K562 (cell line): ENCODE results near the gene DDHD1. TPM values are rescaled to one million over a fixed set of nuclear protein-coding genes. Genes with fewer than 3 reads are reported as not detected.

Experiments
- ATAC-seq: fragments of 200-7000 bp; cut with Tn5 transposase; 3 replicates; pipeline ENCODE4 v1.9.1; 2020; ENCODE audit warnings: moderate library complexity
- BruUV-seq: library from RNA; stranded (reverse); fragments of 400-500 nt; replicated peaks from 2 replicates; lab custom pipeline; 2021; lab: Mats Ljungman, UMichigan
- CTCF ChIA-PET: fragments of 300-600 bp; formaldehyde crosslinking; extraction: SDS; loops from one replicate; lab custom pipeline; 2021; ENCODE audit warnings: low intra/inter-chr PET ratio; lab: Yijun Ruan, JAX
- POLR2A ChIA-PET: fragments of 300-600, 350-650 bp; sonication (Branson Sonifier 250); formaldehyde crosslinking; extraction: SDS; loops from one replicate; lab custom pipeline; 2021; ENCODE audit warnings: antibody characterized with exemption, inconsistent platforms; lab: Yijun Ruan, JAX
- DNase-seq, 4 experiments: peaks; one replicate each; pipeline versions ENCODE4 v3.0.0 to v3.0.0-alpha.2; 2011 to 2018; ENCODE audit warnings: low spot score in 3 of 4, mixed read lengths in 3 of 4; ENCODE audit errors: extremely low read depth in 1 of 4
- FAIRE-seq: peaks from 2 replicates; lab custom pipeline; 2011; peaks lifted over from hg19 to GRCh38; lab: Jason Lieb, UNC
- H2AFZ ChIP-seq: 2 replicates; pipeline ENCODE4 v1.6.0; 2011; ENCODE audit warnings: low read depth, low read length, control low read depth, inconsistent platforms
- H3K27ac ChIP-seq: fragments of 200-600 bp; 3 replicates; pipeline ENCODE4 v1.8.0; 2011; ENCODE audit warnings: low read depth, mild to moderate bottlenecking, control low read depth, inconsistent platforms, low read length, moderate library complexity, mixed read lengths; ENCODE audit errors: extremely low read depth
- H3K27me3 ChIP-seq, 2 experiments: fragments of 300-600 bp in 1 of 2; 2 replicates in 1 of 2; 3 replicates in 1 of 2; pipeline versions ENCODE4 v1.6.0 to v1.8.0; 2011; ENCODE audit warnings: inconsistent platforms in 2 of 2, low read length in 2 of 2, mild to moderate bottlenecking in 1 of 2, mixed read lengths in 1 of 2, moderate library complexity in 1 of 2; ENCODE audit not compliant: control insufficient read depth in 2 of 2, insufficient read depth in 2 of 2
- H3K36me3 ChIP-seq: fragments of 300-600 bp; 3 replicates; pipeline ENCODE4 v1.8.0; 2011; ENCODE audit warnings: mild to moderate bottlenecking, low read length, inconsistent platforms; ENCODE audit not compliant: control insufficient read depth, insufficient read depth
- H3K4me1 ChIP-seq, 2 experiments: fragments of 200-600 bp in 1 of 2; replicated peaks in 1 of 2; 2 replicates in 1 of 2; 3 replicates in 1 of 2; pipeline versions ENCODE4 v1.5.1 to v1.8.0; 2011; ENCODE audit warnings: inconsistent platforms in 2 of 2, low read length in 2 of 2, mild to moderate bottlenecking in 1 of 2, mixed read lengths in 1 of 2, moderate library complexity in 1 of 2; ENCODE audit not compliant: control insufficient read depth in 2 of 2, insufficient read depth in 2 of 2
- H3K4me2 ChIP-seq: 2 replicates; pipeline ENCODE4 v1.6.1; 2011; ENCODE audit warnings: low read length, control low read depth, inconsistent platforms, mixed read lengths; ENCODE audit not compliant: insufficient read depth
- H3K4me3 ChIP-seq: fragments of 200-600 bp; sonication (generic), shearing (Covaris generic); 2 replicates; pipeline ENCODE4 v1.5.1; 2016; ENCODE audit warnings: control low read depth, inconsistent platforms
- H3K79me2 ChIP-seq: fragments of 200-600 bp; 3 replicates; pipeline ENCODE4 v1.8.0; 2011; ENCODE audit warnings: low read length, inconsistent platforms; ENCODE audit not compliant: control insufficient read depth, insufficient read depth
- H3K9ac ChIP-seq, 2 experiments: 2 replicates each; pipeline versions ENCODE4 v1.6.0 to v1.6.1; 2011; ENCODE audit warnings: low read depth in 2 of 2, low read length in 2 of 2, control low read depth in 1 of 2, inconsistent platforms in 1 of 2, mild to moderate bottlenecking in 1 of 2, mixed read lengths in 1 of 2; ENCODE audit not compliant: insufficient read depth in 1 of 2
- H3K9me1 ChIP-seq: one replicate; pipeline ENCODE4 v1.6.0; 2011; ENCODE audit warnings: inconsistent platforms, mild to moderate bottlenecking, low read length, moderate library complexity; ENCODE audit not compliant: control insufficient read depth, insufficient read depth
- H3K9me3 ChIP-seq: replicated peaks from 2 replicates; pipeline ENCODE4 v1.5.1; 2011; ENCODE audit warnings: low read depth, low read length, inconsistent platforms; ENCODE audit not compliant: control insufficient read depth, insufficient read depth
- H4K20me1 ChIP-seq: replicated peaks from 2 replicates; pipeline ENCODE4 v1.6.1; 2011; ENCODE audit warnings: low read length, inconsistent platforms, mixed read lengths; ENCODE audit not compliant: control insufficient read depth, insufficient read depth
- BRD9 ChIP-seq: fragments of 450-650 bp; IDR thresholded peaks from 2 replicates; pipeline ENCODE4 v1.6.1; 2018; ENCODE audit warnings: low read depth; ENCODE audit not compliant: partially characterized antibody
- ELK3 ChIP-seq: fragments of 450-650 bp; formaldehyde crosslinking; IDR thresholded peaks from 2 replicates; pipeline ENCODE4 v1.4.0; 2020; ENCODE audit warnings: mild to moderate bottlenecking
- ETS2 ChIP-seq: IDR thresholded peaks from 2 replicates; pipeline ENCODE4 v1.6.1; 2016; ENCODE audit warnings: borderline replicate concordance, missing genetic modification characterization, mild to moderate bottlenecking, moderate library complexity, missing compliant biosample characterization; ENCODE audit not compliant: poor library complexity, severe bottlenecking
- IRF2 ChIP-seq: sonication (generic); formaldehyde crosslinking; IDR thresholded peaks from 2 replicates; pipeline ENCODE4 v1.8.1; 2022; ENCODE audit warnings: mild to moderate bottlenecking, missing genetic modification reagents
- NFIC ChIP-seq: fragments of 450-650 bp; IDR thresholded peaks from 2 replicates; pipeline ENCODE4 v1.6.1; 2017; ENCODE audit warnings: mild to moderate bottlenecking, inconsistent platforms
- PCBP2 ChIP-seq: fragments of 200-400 bp; formaldehyde crosslinking; IDR thresholded peaks from 2 replicates; pipeline ENCODE4 v1.6.1; 2018; ENCODE audit warnings: low read length, low read depth, mild to moderate bottlenecking, moderate library complexity; ENCODE audit not compliant: poor library complexity, severe bottlenecking
- POLR2G ChIP-seq: fragments of 200-400 bp; formaldehyde crosslinking; IDR thresholded peaks from 2 replicates; pipeline ENCODE4 v1.6.1; 2017; ENCODE audit warnings: low read depth, mild to moderate bottlenecking, antibody characterized with exemption, low read length, moderate library complexity
- TAF9B ChIP-seq: fragments of 450-650 bp; IDR thresholded peaks from 2 replicates; pipeline ENCODE4 v1.6.1; 2018; ENCODE audit warnings: mild to moderate bottlenecking; ENCODE audit not compliant: partially characterized antibody
- ZBTB8A ChIP-seq: fragments of 450-650 bp; IDR thresholded peaks from 2 replicates; pipeline ENCODE4 v1.6.1; 2018; ENCODE audit warnings: mild to moderate bottlenecking, moderate library complexity; ENCODE audit not compliant: partially characterized antibody
- ZNF184 ChIP-seq: sonication (generic); formaldehyde crosslinking; IDR thresholded peaks from 2 replicates; pipeline ENCODE4 v1.5.0; 2020; ENCODE audit warnings: missing genetic modification reagents
- ZNF282 ChIP-seq: sonication (generic); formaldehyde crosslinking; IDR thresholded peaks from 2 replicates; pipeline ENCODE4 v1.8.1; 2023; ENCODE audit warnings: missing genetic modification reagents
- ZNF316 ChIP-seq: fragments of 450-650 bp; IDR thresholded peaks from 2 replicates; pipeline ENCODE4 v1.6.1; 2016
- ZNF586 ChIP-seq: fragments of 450-650 bp; formaldehyde crosslinking; conservative IDR thresholded peaks from 2 replicates; pipeline ENCODE4 v1.4.0; 2020; ENCODE audit warnings: mild to moderate bottlenecking, moderate library complexity
- WGBS: fragments of 100-300 bp; shearing (Covaris generic); methylation state at CpG from one replicate; pipeline ENCODE4 v1.1.6; 2016; ENCODE audit warnings: low coverage, mixed read lengths; ENCODE audit not compliant: insufficient coverage; ENCODE audit errors: missing lambda C conversion rate; 5-methylcytosine and 5-hydroxymethylcytosine counted together
- in situ Hi-C: fragments of 300-500 bp; cut with MboI; formaldehyde crosslinking; loops from 4 replicates; pipeline ENCODE4 v1.15.0; 2018; ENCODE audit warnings: inconsistent platforms, mixed read lengths
- intact Hi-C: fragments of 100-400 bp; cut with micrococcal nuclease; formaldehyde crosslinking; loops from 2 replicates; pipeline ENCODE4 v1.14.2; 2022
- polyA plus RNA-seq, 8 experiments: library from polyadenylated mRNA; depleted of rRNA in 4 of 8; stranded (reverse) in 5 of 8; unstranded in 3 of 8; fragments of >200 nt; fragmentation: Nextera tagmentation in 2 of 8; fragmentation: Illumina TruSeq in 1 of 8; extraction: Ambion mirVana in 2 of 8; extraction: Trizol in 1 of 8; gene quantifications; 2 replicates each; pipeline versions ENCODE4 v1.2.1 to v1.2.3, GENCODE V29; 2011 to 2014; ENCODE audit warnings: inconsistent platforms in 1 of 8, missing spikeins in 1 of 8
- total RNA-seq, 7 experiments: library from RNA; depleted of rRNA in 6 of 7; stranded (reverse); fragments of >200 nt in 6 of 7; fragmentation: Illumina TruSeq in 2 of 7; extraction: Trizol in 2 of 7; gene quantifications; 2 replicates each; pipeline versions ENCODE4 v1.2.1 to v1.2.3, GENCODE V29; 2011 to 2021; ENCODE audit warnings: low replicate concordance in 1 of 7
- TF ChIP-seq, protein P1 (sequence below), 3 experiments: IDR thresholded peaks in 2 of 3; conservative IDR thresholded peaks in 1 of 3; 2 replicates each; pipeline ENCODE4 v1.5.1; 2011 to 2012; ENCODE audit warnings: low read length in 3 of 3, mild to moderate bottlenecking in 3 of 3, control low read depth in 2 of 3, improper control_type of control experiment in 1 of 3, inconsistent platforms in 1 of 3, low read depth in 1 of 3, mixed read lengths in 1 of 3, moderate library complexity in 1 of 3; ENCODE audit not compliant: insufficient read depth in 2 of 3
- TF ChIP-seq, protein P2 (sequence below), 3 experiments: fragments of 200-800 bp in 1 of 3; fragments of 250-450 bp in 1 of 3; fragments of 450-650 bp in 1 of 3; sonication (Bioruptor Pico) in 1 of 3; sonication (Bioruptor generic) in 1 of 3; formaldehyde crosslinking in 1 of 3; IDR thresholded peaks; 2 replicates each; pipeline versions ENCODE4 v1.6.1 to v1.8.0; 2016 to 2022; ENCODE audit warnings: mild to moderate bottlenecking in 2 of 3, missing genetic modification characterization in 2 of 3, missing compliant biosample characterization in 1 of 3, moderate library complexity in 1 of 3

The DDHD1 gene
- total and polyA plus RNA-seq, 9 of the 15 experiments (the other 6 are each of a cell fraction or from before 2014, with no cell fraction given) = 1.2 to 12.3 (median 5.0) TPM

GRCh38 chr14:53151523-53152183 lies 1.5 kb downstream of the DDHD1 start:
- Histone ChIP-seq H3K9me3 (no peaks in the 10 kb centered on the region), H3K9me1 (no peaks in the 10 kb centered on the region), H3K4me2 (peak overlapping the region; percentile 89), H3K4me1 (peaks cover 9 to 12% of the 10 kb centered on the region in 2 experiments; a peak in 4 of 5 replicates), H3K4me3 (peak overlapping the region; percentile 68), H3K27me3 (no peaks in the 10 kb centered on the region), H3K36me3 (no peaks in the 10 kb centered on the region), H3K27ac (peak overlapping the region; percentile 81), H4K20me1 (0 out of 2 replicates have a peak, but pooled peaks cover 6% of the 10 kb centered on the region), H3K9ac (peak overlapping the region; percentile 69 to 93), H2AFZ (peak overlapping the region; percentile 74), H3K79me2 (peaks cover 59% of the 10 kb centered on the region)
- CTCF ChIA-PET = no interaction called here
- DNase-seq (peak; percentile 20 to 37 (median 29)), FAIRE-seq (peak; percentile 62), ATAC-seq (peak; percentile 18)
- 1% methylated on average over 16 of the region's 25 CpGs for WGBS
- POLR2A ChIA-PET = interaction anchor here (0.6 to 0.8 kb wide), 5 partner anchors 27 to 1343 kb away, joined by 3 to 4 read pairs (median 3); no protein-coding TSS in a partner anchor
- intact Hi-C loops (loop anchor here (5.0 to 10.0 kb wide), 2 partner anchors 44 to 357 kb away; partner anchors contain the start of gene GNPNAT1), in situ Hi-C loops (no loop called here)
- TF ChIP-seq ZNF282 (no peak), ZNF316 (no peak), IRF2 (CRISPR knock-in tag) (no peak), PCBP2 (no peak), NFIC (peak; percentile 60), ETS2 (tag) (no peak), ZNF586 (CRISPR knock-in tag) (no peak), ZBTB8A (no peak), TAF9B (no peak), BRD9 (no peak), POLR2G (no peak), ZNF184 (CRISPR knock-in tag) (no peak), ELK3 (CRISPR knock-in tag) (no peak)
- TF ChIP-seq, protein P1, sequence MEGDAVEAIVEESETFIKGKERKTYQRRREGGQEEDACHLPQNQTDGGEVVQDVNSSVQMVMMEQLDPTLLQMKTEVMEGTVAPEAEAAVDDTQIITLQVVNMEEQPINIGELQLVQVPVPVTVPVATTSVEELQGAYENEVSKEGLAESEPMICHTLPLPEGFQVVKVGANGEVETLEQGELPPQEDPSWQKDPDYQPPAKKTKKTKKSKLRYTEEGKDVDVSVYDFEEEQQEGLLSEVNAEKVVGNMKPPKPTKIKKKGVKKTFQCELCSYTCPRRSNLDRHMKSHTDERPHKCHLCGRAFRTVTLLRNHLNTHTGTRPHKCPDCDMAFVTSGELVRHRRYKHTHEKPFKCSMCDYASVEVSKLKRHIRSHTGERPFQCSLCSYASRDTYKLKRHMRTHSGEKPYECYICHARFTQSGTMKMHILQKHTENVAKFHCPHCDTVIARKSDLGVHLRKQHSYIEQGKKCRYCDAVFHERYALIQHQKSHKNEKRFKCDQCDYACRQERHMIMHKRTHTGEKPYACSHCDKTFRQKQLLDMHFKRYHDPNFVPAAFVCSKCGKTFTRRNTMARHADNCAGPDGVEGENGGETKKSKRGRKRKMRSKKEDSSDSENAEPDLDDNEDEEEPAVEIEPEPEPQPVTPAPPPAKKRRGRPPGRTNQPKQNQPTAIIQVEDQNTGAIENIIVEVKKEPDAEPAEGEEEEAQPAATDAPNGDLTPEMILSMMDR (IDR thresholded peaks at IDR 0.05 in 2 of 3, conservative IDR thresholded peaks at IDR 0.05 in 1 of 3; ENCODE audit: insufficient read depth in 2 of 3, low read depth in 1 of 3, low read length in 3 of 3) = peak in 1 of 3 experiments; percentile 6; a peak in 1 of 6 replicates
- TF ChIP-seq, protein P2, sequence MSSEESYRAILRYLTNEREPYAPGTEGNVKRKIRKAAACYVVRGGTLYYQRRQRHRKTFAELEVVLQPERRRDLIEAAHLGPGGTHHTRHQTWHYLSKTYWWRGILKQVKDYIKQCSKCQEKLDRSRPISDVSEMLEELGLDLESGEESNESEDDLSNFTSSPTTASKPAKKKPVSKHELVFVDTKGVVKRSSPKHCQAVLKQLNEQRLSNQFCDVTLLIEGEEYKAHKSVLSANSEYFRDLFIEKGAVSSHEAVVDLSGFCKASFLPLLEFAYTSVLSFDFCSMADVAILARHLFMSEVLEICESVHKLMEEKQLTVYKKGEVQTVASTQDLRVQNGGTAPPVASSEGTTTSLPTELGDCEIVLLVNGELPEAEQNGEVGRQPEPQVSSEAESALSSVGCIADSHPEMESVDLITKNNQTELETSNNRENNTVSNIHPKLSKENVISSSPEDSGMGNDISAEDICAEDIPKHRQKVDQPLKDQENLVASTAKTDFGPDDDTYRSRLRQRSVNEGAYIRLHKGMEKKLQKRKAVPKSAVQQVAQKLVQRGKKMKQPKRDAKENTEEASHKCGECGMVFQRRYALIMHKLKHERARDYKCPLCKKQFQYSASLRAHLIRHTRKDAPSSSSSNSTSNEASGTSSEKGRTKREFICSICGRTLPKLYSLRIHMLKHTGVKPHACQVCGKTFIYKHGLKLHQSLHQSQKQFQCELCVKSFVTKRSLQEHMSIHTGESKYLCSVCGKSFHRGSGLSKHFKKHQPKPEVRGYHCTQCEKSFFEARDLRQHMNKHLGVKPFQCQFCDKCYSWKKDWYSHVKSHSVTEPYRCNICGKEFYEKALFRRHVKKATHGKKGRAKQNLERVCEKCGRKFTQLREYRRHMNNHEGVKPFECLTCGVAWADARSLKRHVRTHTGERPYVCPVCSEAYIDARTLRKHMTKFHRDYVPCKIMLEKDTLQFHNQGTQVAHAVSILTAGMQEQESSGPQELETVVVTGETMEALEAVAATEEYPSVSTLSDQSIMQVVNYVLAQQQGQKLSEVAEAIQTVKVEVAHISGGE (CRISPR knock-in tag; IDR thresholded peaks at IDR 0.05) = no peak
- TSS peak; percentile 33 for BruUV-seq
